GM12864 (cell line): Measurements from ENCODE around the gene TCF12.

ENCODE experiments used
- DNase-seq: peaks from one replicate; pipeline ENCODE4 v3.0.0-alpha.2; 2011; ENCODE audit warnings: low read depth
- H3K4me3 ChIP-seq: 2 replicates; pipeline ENCODE4 v1.5.1; 2011; ENCODE audit warnings: mild to moderate bottlenecking, low read depth, low read length, control low read depth
- TF ChIP-seq, protein P1 (sequence below): IDR thresholded peaks from 2 replicates; pipeline ENCODE4 v1.5.1; 2011; ENCODE audit warnings: low read depth, mild to moderate bottlenecking, moderate library complexity, low read length, control low read depth, inconsistent platforms; ENCODE audit errors: missing control alignments

Gene TCF12

DNA sequence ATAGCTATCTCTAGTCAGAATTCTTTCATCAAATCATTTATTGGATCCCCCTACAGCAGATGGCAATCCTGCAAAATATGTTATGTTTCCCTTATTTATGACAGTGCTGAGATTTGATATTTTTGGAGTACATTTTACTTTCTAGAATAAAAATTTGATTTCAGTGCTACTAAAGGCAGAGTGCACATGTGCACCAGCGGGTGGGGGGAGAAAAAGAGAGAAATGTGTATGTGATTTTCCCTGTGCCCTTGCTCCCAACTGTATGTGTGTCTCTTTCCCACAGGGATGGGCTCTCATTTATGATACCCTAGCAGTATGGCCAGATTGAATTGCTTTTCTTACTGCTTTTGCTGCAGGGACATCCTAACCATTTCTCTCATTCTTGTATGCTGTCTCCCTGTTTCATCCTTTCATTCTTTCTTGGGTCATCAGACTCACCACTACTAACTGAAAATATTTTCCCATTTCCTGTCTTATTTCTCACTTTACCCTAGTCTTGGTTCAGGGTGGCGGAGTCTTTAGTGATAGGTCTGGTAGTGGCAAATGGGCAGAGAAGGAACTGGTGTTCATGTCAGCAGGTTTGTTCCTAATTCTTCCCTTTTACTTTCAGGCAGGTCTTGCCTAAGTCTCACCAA is 140.7 kb downstream of the TCF12 start:
- TF ChIP-seq, protein P1, sequence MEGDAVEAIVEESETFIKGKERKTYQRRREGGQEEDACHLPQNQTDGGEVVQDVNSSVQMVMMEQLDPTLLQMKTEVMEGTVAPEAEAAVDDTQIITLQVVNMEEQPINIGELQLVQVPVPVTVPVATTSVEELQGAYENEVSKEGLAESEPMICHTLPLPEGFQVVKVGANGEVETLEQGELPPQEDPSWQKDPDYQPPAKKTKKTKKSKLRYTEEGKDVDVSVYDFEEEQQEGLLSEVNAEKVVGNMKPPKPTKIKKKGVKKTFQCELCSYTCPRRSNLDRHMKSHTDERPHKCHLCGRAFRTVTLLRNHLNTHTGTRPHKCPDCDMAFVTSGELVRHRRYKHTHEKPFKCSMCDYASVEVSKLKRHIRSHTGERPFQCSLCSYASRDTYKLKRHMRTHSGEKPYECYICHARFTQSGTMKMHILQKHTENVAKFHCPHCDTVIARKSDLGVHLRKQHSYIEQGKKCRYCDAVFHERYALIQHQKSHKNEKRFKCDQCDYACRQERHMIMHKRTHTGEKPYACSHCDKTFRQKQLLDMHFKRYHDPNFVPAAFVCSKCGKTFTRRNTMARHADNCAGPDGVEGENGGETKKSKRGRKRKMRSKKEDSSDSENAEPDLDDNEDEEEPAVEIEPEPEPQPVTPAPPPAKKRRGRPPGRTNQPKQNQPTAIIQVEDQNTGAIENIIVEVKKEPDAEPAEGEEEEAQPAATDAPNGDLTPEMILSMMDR: no peak
- no peak for DNase-seq
- H3K4me3 ChIP-seq: no peak overlapping the region

DNA sequence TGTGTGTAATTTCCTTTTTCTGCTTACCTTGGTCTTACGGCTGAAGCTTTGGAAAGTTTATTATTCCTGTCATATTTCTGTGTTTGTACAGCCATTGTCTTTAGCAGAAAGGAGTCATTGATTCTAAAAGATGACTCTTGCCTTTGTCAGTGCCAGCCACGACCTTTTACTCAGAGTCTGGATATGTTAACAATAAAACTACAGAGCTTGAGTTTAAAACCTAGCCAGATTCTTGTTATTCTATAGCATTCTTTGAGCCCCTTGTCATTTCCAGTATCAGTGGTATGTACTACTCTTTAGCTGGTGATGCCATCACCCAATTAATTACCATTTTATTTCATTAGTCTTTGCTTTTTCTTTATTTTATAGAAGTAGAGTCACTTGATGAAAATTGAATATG is 142.4 kb downstream of the TCF12 start:
- no peak overlapping the region for H3K4me3 ChIP-seq
- TF ChIP-seq, protein P1: no peak
- DNase-seq: no peak

DNA sequence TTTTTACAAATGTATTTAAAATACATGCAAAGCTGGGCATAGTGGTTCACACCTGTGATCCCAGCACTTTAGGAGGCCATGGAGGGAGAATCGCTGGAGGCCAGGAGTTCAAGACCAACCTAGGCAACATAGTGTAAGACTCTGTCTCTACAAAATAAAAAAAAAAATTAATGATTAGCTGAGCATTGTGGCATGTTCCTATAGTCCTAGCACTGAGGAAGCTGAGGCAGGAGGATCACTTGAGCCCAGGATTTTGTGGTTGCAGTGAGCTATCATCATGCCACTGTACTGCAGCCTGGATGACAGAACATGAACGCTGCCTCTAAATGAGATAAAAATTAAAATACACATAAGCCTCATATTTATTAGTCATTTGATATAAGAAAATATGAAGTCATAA is 142.8 kb downstream of the TCF12 start:
- DNase-seq: no peak
- no peak overlapping the region for H3K4me3 ChIP-seq
- TF ChIP-seq, protein P1: no peak

DNA sequence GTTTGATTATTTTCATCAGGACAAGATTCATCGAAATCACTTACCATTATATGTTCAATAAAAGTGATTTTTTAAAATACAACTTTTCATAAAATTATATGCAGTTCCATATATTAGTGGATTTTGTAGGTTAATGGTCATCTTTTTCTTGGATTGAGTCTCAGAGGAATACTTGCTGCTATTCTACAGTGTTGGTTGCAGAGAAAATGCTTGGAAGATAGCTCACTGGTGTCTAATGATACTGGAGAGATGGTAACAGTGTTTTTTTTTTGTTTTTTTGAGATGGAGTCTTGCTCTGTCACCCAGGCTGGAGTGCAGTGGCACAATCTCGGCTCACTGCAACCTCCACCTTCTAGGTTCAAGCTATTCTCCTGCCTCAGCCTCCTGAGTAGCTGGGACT is 143.3 kb downstream of the TCF12 start:
- no peak overlapping the region for H3K4me3 ChIP-seq
- TF ChIP-seq, protein P1: no peak
- DNase-seq: no peak

DNA sequence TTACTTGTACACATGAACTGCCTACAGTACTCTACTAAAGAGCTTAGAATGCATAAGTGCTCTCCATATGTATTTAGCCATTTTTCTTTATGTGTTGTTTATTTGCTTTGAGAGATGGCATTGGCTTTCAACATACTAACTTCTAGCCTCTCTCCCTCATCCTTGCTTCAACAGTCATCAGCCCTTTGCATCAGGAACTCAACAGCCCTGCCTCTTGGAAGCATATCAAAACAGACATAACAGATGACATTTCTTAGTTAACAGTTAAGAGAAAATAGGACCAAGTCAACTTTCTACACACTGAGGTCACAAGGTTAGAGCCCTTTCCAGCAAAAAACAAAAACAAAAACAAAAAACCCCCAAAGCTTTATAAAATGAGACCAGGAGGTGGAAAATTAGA is 145.6 kb downstream of the TCF12 start:
- no peak for DNase-seq
- TF ChIP-seq, protein P1: no peak
- no peak overlapping the region for H3K4me3 ChIP-seq

DNA sequence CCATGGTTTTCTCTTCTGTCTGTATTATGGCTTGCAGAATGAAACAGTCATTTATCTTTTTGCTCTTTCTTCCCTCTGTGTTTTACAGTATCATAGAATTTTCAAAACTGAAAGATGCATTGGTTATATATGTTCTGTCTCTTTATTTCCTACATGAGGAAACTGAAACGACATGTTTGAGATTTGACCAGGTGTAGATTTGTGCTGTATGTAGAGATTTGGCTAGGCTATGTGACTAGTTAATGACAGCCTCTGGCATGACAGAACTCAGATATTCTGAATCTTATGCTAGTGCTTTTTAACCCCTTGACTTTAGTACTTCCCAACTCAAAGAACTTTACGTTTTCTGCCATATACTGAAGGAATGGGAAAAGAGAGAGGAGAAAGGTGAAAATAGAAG is 151.0 kb downstream of the TCF12 start:
- no peak for DNase-seq
- no peak overlapping the region for H3K4me3 ChIP-seq
- TF ChIP-seq, protein P1: no peak

DNA sequence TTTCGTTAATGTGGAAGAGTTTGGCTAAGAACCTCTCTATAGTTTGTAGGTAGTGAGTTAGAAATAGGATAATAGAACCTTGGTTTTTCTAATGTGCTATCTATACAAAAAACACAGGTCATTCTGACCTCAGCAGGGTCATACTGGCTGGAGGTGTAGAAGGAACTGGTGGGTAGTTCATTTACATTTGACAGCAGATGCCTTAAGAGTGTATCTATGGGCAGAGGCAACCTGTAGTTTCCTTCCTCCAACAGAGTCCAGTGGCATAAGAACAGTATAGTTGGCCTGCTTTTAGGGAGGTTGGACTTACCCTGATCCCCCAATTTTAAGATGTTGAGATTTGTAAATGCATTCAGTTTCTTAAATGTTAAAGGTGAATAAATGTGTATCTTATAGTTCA is 152.2 kb downstream of the TCF12 start:
- TF ChIP-seq, protein P1: no peak
- H3K4me3 ChIP-seq: no peak overlapping the region
- no peak for DNase-seq
